Fibroblast of the aortic adventitia (primary cell): ENCODE results near the gene GIPC3. TPM values are rescaled to one million over a fixed set of nuclear protein-coding genes. Genes with fewer than 3 reads are reported as not detected.

Experiments
- DNase-seq: peaks from one replicate; pipeline ENCODE4 v3.0.0-alpha.2; 2010; ENCODE audit warnings: low read depth
- H3K4me3 ChIP-seq: 2 replicates; pipeline ENCODE4 v1.5.1; 2011; ENCODE audit warnings: low read depth, mild to moderate bottlenecking, control low read depth, low read length, moderate library complexity
- CTCF ChIP-seq: IDR thresholded peaks from 2 replicates; pipeline ENCODE4 v1.5.1; 2011; ENCODE audit warnings: mild to moderate bottlenecking, low read length, control low read depth, inconsistent platforms; ENCODE audit not compliant: insufficient read depth
- total RNA-seq: library from RNA; depleted of rRNA; stranded (reverse); fragments of >200 nt; gene quantifications from 2 replicates; pipeline ENCODE4 v1.2.3, GENCODE V29; 2012; ENCODE audit warnings: low replicate concordance

GIPC3 gene
- total RNA-seq, 1 donor: under 0.01 TPM

GRCh38 chr19:3586707-3587346, 1.5 kb downstream of the GIPC3 start:
- no peak for TF ChIP-seq CTCF
- DNase-seq: no peak
- H3K4me3 ChIP-seq: no peak overlapping the region

GRCh38 chr19:3589439-3589838, 4.2 kb downstream of the GIPC3 start:
- no peak for DNase-seq
- H3K4me3 ChIP-seq: no peak overlapping the region
- no peak for TF ChIP-seq CTCF

- DNase-seq: no peak
- no peak overlapping the region for H3K4me3 ChIP-seq
- TF ChIP-seq CTCF: no peak
These were observed 4.7 kb downstream of the GIPC3 start for GRCh38 chr19:3589949-3590348.

GRCh38 chr19:3590991-3591659, 5.8 kb downstream of the GIPC3 start:
- no peak for TF ChIP-seq CTCF
- DNase-seq: no peak
- no peak overlapping the region for H3K4me3 ChIP-seq

- TF ChIP-seq CTCF: no peak
- H3K4me3 ChIP-seq: no peak overlapping the region
- peak; percentile 43 for DNase-seq
These were observed 6.8 kb downstream of the GIPC3 start for GRCh38 chr19:3591876-3592613.

GRCh38 chr19:3593156-3593555, 7.9 kb downstream of the GIPC3 start:
- TF ChIP-seq CTCF: peak; percentile 0
- DNase-seq: no peak
- H3K4me3 ChIP-seq: no peak overlapping the region
